Lower leg skin (tissue), 4 donors: ENCODE measurements around the gene NDRG3. TPM values are rescaled to one million over a fixed set of nuclear protein-coding genes. Genes with fewer than 3 reads are reported as not detected.
A peak's percentile ranks its signal among the peaks of the same experiment; 100 is the strongest.

Experiments
- DNase-seq, 2 donors: peaks; one replicate each; pipeline ENCODE4 v3.0.0-alpha.2; 2019; ENCODE audit warnings: low spot score in 2 of 2
- H3K4me3 ChIP-seq: fragments of 200-600 bp; sonication (generic); 2 replicates; pipeline ENCODE4 v1.5.1; 2017; ENCODE audit warnings: mild to moderate bottlenecking, low read depth; ENCODE audit not compliant: poor library complexity, severe bottlenecking
- POLR2A ChIP-seq, 2 donors: fragments of 450-650 bp; IDR thresholded peaks; one replicate each; pipeline ENCODE4 v1.6.1; 2016 to 2017; ENCODE audit warnings: antibody characterized with exemption in 2 of 2, mild to moderate bottlenecking in 1 of 2, moderate library complexity in 1 of 2
- WGBS, 2 donors: methylation state at CpG; one replicate each; pipeline ENCODE4 v1.1.5; 2018; 5-methylcytosine and 5-hydroxymethylcytosine counted together
- intact Hi-C: fragments of 100-400 bp; cut with DNase I; formaldehyde crosslinking; loops from one replicate; pipeline ENCODE4 v1.15.0; 2023; ENCODE audit warnings: low total_unique reads
- total RNA-seq, 4 donors: library from RNA; depleted of rRNA; stranded (reverse); fragments of >200 nt; gene quantifications; one replicate each; pipeline ENCODE4 v1.1.0, GENCODE V29; 2016
- TF ChIP-seq, protein P1 (sequence below), 3 donors: fragments of 450-650 bp; IDR thresholded peaks; one replicate each; pipeline ENCODE4 v1.5.1; 2016; ENCODE audit warnings: antibody characterized with exemption in 3 of 3, mild to moderate bottlenecking in 3 of 3, moderate library complexity in 2 of 3

The NDRG3 gene
- total RNA-seq, 4 donors from 2014 or later = 16.6 to 21.8 (median 19.8) TPM

DNA sequence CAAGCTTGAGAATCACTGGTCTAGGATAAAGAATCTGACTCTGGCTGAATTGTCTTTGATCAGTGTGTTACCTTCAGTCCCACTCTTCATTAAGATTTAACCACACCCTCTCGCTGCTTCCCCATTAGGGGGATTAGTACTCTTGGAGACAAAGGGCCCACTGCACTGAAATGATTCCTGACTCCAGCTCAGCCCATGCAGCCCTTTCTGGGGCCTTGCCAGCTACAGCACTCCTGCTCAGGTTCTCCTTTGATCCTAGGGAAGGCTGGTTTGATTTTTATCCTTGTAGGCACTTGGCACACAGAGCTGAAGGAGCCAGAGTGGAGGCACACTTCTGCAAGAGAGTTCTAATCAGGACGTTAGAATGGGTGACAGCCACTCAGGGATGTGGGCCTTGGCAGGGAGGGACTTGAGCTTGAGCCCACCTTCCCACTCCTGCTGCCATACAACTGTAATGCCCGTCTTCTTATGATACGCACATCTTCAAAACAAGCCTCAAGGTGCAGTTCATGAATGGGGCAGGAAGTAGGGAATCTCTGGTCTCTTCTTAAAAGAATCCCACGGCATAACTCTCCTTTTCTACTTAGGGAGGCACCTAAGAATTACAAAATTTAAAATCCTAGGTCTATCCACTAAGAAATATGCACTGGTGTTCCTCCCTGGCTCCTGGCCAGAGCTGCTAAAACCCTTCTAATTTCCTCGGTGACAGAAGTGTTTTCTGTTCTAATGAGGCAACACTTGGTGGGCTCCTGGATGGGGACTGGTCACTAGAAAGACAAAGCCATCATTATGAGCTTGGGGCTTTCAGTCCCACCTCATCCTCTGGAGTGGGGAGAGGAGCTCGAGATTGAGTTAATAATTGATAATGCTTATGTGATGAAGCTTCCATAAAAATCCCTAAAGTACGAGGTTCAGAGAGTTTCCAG lies 98.4 kb downstream of the NDRG3 start:
- H3K4me3 ChIP-seq = no peak overlapping the region
- TF ChIP-seq, protein P1, sequence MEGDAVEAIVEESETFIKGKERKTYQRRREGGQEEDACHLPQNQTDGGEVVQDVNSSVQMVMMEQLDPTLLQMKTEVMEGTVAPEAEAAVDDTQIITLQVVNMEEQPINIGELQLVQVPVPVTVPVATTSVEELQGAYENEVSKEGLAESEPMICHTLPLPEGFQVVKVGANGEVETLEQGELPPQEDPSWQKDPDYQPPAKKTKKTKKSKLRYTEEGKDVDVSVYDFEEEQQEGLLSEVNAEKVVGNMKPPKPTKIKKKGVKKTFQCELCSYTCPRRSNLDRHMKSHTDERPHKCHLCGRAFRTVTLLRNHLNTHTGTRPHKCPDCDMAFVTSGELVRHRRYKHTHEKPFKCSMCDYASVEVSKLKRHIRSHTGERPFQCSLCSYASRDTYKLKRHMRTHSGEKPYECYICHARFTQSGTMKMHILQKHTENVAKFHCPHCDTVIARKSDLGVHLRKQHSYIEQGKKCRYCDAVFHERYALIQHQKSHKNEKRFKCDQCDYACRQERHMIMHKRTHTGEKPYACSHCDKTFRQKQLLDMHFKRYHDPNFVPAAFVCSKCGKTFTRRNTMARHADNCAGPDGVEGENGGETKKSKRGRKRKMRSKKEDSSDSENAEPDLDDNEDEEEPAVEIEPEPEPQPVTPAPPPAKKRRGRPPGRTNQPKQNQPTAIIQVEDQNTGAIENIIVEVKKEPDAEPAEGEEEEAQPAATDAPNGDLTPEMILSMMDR (IDR thresholded peaks at IDR 0.05) = no peak
- TF ChIP-seq POLR2A (IDR thresholded peaks at IDR 0.05) = no peak
- DNase-seq = peak in 1 of 2 donors; percentile 67
- 69 to 71% methylated on average over 8 of the region's 8 CpGs for WGBS, 2 donors
- intact Hi-C loops = no loop called here

DNA sequence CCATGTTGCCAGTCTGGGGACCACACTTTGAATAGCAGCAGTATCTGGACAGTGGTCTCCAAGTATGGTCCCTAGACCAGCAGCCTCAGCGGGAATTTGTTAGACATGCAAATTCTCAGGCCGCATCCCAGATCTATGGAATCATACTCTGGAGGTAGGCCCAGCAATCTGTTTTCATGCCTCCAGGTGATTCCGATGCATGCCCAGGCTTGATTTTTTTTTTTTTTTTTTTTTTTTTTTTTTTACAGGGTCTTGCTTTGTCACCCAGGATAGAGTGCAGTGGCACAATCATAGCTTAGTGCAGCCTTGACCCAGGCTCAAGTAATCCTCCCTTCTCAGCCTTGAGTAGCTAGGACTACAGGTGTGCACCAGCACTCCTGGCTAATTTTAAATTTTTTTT lies 99.2 kb downstream of the NDRG3 start:
- 68 to 69% methylated on average over 3 of the region's 3 CpGs for WGBS, 2 donors
- no peak for TF ChIP-seq POLR2A (IDR thresholded peaks at IDR 0.05)
- TF ChIP-seq, protein P1 (IDR thresholded peaks at IDR 0.05) = no peak
- no peak overlapping the region for H3K4me3 ChIP-seq
- peak in 1 of 2 donors; percentile 23 for DNase-seq
- intact Hi-C loops = no loop called here

DNA sequence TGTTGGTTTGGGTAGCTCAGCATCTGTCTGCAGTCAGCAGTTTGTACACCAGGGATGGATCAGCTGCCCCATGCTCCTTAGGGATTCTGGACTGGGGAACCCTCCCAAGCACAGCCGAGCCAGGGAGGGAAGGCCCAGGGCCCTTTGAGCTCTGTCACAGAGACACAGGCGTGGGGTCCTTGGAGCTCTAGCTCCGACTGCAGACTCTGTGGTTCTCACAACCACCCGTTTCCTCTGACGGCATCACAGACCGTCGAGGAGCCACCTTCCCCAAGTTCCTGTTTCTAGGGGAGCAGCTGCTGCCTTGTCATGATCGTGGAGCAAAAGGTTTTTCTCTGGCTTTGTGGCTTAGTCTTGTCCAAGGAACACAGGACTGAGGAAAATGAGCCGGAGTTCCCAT lies 99.9 kb downstream of the NDRG3 start, which contains the start of gene SLA2:
Gene SLA2 (minus strand): TSS at position 199 of the 400 bp plus-strand sequence. CDS start 4,861 bp downstream, outside the sequence.
- 66 to 69% methylated on average over 8 to 9 of the region's 9 CpGs for WGBS, 2 donors
- no peak within 1 kb of the TSS for H3K4me3 ChIP-seq
- TF ChIP-seq, protein P1 (IDR thresholded peaks at IDR 0.05) = no peak
- TF ChIP-seq POLR2A (IDR thresholded peaks at IDR 0.05) = no peak
- intact Hi-C loops = no loop called here
- peak in 1 of 2 donors; percentile 79 for DNase-seq

DNA sequence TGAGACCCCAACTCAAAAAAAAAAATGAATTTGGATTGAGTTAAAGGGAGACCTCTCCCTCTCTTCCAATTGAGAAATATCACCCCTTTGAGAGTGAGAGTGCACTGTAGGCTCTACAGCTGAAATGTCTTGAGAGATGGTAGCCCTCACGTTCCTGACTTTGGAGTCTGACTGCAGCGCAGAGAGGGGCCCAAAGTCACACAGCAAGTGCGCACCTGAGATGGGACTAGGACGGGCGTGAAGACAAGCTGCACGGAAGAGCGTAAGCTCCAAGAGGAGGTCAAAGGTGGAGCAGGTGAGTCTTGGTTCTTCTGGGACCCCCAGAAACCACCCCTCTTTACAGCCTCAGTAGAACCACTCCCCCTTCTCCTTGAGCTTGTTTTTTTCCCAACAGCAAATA lies 100.5 kb downstream of the NDRG3 start:
- WGBS, 2 donors = 91 to 94% methylated on average over 7 of the region's 7 CpGs
- TF ChIP-seq, protein P1 (IDR thresholded peaks at IDR 0.05) = no peak
- no peak for TF ChIP-seq POLR2A (IDR thresholded peaks at IDR 0.05)
- DNase-seq = no peak
- no peak overlapping the region for H3K4me3 ChIP-seq
- intact Hi-C loops = no loop called here

DNA sequence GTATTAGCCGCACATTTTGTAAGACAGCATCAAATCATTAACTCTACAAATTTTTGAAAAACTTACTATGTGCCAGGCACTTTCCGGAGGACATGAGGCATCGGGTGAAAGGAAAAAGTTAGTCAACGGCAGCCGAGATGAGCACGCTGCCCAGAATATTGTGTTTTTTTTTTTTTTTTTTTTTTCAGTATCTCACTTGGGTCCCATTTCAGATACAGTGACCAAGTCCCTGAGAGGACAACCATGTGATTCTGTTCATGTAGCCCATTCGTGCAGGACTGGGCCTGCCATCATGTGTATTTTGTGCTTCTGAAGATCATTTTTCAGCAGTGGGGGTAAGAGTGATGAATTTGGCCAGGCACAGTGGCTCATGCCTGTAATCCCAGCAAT lies 101.2 kb downstream of the NDRG3 start:
- H3K4me3 ChIP-seq = no peak overlapping the region
- 67 to 71% methylated on average over 7 of the region's 7 CpGs for WGBS, 2 donors
- no peak for DNase-seq
- intact Hi-C loops = no loop called here
- TF ChIP-seq, protein P1 (IDR thresholded peaks at IDR 0.05) = no peak
- no peak for TF ChIP-seq POLR2A (IDR thresholded peaks at IDR 0.05)
